Activated CD8-positive, alpha-beta memory T cell treated with anti-CD3 and anti-CD28 coated beads, Interleukin-2, amount 50 U/mL, for 24 hours (primary cell): ENCODE results near the gene ERN1.

Source experiments
- DNase-seq: peaks from one replicate; pipeline ENCODE4 v3.0.0-alpha.2; 2020; ENCODE audit errors: extremely low read depth

ERN1 gene

DNA sequence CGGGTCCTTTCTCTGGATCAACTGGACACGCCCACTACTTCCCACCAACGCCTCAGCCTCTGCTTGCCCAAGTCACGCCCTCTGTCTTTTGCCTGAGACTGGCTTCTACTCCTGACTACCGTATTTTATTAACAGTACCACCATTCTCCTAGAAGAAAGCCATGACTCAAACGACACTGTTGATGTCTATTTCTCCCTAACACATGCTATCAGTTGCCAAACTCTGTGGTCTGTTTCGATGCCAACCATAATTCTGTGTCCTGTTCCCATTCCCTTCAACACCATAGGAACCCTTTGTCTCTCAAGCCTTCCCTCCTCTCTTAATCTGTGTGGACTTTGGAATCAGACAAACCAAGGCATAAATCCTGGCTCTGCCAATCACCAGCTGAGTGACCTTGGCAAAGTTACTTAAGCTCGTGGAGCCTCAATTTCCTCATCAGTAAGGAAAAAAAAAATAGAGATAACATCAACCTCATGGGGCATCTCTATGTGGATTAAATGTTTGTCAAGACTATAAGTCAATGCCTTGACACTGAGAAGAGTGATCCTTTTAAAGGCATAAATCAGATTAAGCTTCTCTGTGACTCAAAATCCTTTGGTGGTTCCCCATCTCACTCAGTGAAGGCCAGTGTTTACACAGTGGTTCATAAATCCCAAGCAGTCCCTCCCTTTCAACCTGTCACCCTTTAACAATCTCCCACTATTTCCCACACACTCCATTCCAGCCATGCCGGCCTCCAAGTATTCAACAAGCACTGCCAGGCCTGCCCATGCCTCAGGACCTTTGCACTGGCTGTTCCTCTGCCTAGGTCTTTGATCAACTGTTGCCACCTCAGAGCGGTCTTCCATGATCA lies 45.6 kb downstream of the ERN1 start:
- DNase-seq, result no peak

DNA sequence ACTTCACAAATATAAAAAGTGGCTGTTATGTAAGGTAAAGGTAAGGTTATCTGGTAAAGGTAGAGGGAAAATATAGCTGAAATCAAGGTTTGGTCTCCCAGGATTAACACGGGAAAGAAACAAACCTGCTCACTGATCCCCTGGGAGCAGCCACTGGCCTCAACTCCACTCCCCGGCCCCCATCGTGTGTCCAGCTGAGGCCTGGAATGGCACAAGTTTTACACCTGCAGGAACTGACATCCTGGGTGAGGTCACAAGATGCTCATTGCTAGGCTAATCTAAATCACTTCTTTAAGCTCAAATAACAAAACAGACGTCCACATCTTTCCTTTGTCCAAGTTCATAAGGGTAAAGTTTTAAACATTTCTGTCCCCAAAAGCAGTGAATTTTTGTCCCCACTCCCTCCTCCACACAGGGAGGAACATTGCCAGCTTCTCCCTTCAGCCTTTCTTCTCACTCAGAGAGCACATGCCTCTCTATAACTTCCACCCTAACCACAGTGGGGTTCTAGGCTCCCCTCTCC lies 46.3 kb downstream of the ERN1 start:
- DNase-seq, result no peak

DNA sequence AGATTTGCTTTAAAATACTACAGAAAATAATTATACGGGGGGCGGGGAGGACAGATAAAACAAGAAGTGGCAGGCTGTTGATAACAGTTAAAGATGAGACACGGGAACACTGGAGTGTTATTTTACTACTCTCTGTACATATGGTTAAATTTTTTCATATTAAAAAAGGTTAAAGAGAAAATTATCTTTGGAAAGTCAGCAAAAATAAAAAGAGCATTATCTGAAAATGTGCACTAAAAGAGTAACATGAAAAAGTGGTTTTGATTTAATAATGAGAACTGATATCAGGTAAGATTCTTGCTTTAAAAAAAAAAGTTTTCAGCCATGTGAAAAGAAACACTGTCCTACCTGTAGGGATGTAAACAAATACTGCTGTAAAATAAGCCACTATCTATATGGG lies 46.9 kb downstream of the ERN1 start:
- DNase-seq, result no peak

DNA sequence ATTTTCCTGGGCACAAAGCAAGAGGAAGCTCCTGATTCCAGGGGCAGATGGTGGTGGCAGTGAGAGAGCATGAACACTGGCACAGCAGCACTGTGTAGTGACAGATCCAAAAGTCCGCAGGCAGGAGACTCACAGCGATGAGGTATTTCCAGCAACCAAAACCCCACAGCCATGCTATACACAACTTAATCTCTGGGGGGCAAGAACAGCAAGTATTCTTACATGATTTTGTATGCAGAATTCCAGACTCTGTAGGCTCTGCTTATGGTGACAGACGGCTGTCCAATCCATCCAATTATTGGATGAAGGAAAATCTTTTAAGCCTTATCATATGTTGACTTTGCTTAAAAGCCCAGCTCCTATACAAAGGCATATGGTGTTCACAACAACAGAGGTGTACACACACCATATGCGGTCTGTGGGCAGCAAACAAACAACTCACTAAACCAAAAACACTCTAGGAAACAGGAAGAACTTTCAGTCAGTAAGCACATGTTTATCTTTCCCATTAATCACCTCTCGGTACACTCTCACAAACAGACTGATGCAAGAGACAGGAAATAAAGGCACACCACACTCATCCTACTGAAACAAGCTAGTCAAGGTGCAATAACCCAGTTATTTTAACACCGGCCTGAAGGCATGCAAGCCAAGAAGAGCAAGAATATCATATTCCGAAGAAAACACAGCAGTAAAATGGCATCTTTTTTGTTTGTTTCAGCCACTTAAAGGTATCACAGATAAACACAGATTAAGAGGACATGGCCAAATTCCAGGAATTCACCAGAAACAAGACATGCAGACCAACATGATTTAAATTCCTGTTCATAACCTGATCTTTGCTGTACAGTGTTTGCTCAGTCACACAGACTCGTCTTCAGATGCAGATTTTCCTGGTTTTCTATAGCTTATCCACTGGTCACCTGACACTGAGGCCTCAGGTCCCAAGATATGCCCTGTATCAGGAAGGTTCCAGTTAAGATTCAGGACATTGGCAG lies 47.8 kb downstream of the ERN1 start:
- DNase-seq, result no peak

DNA sequence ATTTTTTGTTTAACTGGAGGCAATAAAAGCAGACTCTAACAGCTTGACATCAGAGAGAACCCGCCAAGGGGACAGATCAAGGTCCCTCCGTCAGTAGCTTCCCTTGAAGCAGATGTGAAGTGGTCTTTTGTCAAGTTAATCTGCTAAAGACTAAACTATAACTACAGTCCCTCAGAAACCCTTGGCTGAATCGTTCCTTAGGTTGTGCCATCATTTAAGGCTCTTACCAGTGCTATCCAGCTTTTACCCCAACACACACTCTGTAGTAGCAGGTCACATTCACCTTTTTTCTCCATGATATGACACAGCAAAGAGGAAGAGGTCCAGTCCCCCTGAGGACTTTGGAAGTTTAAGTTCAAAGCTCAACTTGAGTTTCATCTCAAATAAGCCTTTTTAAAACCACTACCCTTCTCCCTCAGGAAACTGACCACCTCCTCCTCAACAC lies 49.7 kb downstream of the ERN1 start:
- no peak for DNase-seq

DNA sequence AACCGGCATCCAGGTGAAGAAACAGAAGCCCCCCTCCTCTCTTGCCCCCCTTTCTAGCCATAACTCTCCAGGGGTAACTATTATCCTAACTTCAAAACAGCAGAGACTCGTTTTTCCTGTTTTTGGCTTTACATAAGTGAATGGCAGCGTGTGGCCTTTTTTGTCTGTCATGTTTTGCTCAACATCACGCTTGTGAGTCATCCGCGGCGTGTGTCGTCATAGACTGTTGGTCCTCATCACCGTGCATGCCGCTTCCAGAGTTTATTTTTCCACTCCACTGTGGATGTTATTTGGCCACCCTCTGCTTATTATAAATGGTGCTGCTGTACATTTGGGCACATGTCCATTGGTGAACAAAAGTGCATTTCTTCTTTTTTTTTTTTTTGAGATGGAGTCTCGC lies 52.6 kb downstream of the ERN1 start:
- no peak for DNase-seq

DNA sequence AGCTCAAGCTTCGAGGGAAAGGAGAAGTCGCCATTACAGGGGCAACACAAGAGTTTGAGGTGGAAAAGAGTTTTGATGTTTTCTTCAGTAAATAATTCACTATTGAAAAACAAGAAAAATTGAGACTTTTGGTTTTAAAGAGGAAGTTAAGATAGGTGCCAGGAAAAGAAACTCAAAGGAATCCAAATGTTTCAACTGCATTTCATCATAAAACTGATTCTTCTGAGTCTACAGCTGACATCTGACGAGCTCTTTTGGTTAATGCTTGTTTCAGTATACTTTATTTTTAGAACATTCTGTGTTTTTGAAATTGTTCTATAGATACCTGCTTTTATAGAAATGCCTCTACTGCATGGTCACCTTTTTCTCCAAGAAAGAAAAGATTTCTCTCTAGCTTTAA lies 54.0 kb downstream of the ERN1 start:
- DNase-seq, result no peak

DNA sequence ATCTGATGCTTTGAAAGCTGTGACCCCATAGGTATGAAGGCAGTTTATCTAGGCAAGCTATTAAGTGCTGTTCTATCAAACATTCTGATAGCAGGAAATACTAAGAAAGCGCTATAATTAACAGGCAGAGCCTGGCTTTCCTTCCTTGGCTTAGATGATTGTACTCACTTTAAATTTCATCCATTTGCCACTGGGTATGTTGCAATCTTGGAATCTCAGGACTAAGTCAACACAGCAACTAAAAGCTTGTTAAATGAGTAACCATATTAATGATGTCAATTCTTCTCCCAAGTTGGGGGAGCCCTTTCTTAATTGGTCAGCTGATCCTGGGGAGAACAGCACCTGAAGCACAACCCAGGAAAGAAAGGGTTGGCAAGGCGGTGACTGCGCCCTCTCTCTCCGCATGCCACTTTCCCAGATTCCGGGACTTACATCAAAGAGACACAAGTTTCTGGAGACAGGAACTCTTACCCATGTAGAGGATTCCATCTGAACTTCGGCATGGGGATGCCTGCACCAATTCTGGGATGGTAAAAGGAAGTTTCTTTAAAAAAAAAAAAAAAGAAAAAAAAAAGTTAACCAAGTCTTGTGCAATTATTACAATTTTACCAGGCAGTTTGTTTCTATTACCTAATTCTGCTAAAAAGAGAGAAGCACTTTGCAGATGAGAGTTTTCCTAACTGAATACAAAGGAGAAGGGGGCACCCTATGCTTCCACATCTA lies 55.1 kb downstream of the ERN1 start:
- no peak for DNase-seq

DNA sequence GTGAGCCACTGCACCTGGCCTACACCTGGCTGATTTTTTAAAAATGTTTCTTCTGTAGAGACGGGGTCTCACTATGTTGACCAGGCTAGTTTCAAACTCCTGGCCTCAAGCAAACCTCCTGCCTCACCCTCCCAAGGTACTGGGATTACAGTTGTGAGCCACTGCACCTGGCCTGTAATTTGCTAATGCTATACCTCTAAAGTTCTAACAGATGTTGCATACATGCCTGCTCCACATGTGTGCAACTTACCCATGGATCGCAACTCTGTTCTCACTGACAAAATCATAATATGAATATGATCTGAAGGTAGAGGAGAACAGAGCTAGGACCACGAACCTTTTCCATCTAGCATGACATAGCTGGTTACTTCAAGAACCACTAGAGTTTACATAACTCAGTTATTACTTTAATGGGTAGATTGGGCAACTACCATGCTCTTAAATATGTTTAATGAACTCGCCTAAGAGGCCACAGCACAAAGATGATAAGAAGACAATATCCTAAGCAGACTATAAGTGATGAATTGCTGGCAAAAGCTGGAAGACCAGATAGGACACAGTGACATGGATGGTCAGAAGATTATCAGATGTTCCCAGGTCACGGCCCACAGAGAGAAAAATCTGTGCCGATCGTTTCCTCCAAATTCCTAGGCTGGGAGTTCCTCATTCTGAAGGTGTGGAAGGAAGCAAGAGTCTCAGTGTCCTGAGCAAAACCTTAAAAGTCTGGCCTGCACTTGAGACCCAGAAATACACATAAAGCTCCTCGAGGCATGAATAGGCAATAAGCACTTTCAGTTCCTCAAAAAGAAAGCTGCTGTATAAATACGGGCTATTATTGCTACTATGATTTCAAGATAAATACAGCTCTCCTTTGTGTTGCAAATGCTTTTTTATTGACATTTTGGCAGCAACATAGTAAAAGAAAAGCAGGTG lies 55.9 kb downstream of the ERN1 start:
- DNase-seq, result no peak

DNA sequence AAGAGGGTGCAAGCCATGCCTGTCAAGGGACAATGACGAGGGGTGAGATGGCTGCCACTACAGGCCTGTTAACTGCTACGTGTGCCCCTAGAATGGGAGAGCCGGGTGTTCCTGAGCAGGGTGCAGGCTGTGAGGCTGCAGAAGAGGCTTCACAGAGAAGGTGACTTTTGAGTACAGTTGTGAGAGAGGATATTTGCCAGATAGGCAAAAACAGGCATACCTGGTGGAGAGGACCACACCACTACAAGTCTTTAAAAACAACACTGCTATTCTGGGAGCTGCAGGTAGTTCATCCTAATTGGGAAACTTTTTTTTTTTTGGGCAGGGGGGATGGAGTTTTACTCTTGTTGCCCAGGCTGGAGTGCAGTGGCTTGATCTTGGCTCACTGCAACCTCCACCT lies 58.8 kb downstream of the ERN1 start:
- DNase-seq, result no peak

DNA sequence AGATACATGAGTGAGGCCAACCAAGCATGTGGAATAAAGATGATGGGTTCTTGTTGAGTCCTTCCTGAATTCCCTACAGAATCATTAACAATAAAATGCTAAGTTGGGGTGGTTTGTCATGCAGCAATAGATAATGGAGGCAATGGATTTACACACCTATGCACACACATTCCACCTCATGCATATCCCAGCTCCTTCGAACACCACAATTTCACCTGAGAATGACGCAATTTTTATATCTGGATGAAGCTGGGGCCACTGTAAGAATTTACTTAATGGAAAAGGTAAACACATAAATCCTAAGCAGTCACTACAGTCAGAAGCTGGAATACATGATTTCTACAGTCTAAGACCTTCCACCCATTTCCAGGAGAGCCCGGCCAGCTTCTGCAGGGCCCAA lies 59.7 kb downstream of the ERN1 start:
- no peak for DNase-seq

DNA sequence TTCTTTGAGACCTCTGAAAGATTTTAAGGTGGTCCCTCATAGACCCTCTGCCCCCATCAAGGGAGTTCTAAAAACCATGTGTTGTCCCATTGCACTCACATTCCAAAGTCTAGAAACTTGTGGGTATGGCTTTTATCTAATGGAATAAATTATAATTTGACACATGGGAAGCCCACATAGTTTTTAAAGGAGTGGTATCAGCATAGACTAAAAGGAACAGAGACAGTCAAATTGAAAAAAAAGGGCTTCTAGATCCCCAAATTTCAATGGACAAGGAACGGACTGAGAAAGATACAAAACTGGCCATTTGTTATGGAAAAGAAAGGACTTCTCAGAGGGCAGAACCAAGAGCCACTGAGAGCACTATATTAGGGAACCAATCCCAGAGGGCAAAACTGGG lies 60.8 kb downstream of the ERN1 start:
- DNase-seq, result no peak

DNA sequence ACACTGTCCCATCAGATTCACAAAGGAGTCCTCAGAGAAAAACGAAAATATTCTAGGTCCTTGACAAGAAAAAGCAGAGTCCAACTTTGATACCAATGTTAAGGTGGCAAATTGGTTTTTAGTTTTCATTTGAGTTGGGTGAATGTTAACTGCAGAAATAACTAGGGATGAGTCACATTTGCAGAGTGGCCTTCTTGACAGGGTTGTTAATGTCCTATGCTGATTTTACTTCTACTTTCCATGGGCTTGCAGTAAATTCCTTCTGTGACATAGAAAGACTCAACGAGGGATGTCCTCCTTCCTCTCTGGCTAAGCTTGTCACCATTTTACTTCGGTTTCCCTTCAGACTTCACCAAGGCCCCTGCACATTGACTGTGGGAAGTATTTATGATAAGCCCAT lies 62.3 kb downstream of the ERN1 start:
- DNase-seq, result no peak

DNA sequence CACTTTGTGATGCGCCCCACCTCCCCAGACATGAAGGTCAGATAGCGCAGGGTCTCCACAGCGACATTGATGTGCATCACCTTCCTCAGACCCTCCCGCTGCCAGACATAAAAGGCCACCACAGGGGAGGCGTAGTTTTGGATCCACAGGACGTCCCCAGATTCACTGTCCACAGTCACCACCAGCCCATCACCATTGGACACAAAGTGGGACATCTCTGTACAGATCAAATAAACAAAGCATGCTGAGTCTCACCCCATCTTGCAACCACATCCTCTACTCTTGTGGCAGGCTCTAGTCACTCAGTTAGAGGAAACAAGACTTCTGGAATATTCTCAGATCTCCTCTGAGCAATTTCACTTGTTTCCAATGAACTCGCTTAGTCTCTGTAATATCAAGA lies 63.2 kb downstream of the ERN1 start:
- no peak for DNase-seq

DNA sequence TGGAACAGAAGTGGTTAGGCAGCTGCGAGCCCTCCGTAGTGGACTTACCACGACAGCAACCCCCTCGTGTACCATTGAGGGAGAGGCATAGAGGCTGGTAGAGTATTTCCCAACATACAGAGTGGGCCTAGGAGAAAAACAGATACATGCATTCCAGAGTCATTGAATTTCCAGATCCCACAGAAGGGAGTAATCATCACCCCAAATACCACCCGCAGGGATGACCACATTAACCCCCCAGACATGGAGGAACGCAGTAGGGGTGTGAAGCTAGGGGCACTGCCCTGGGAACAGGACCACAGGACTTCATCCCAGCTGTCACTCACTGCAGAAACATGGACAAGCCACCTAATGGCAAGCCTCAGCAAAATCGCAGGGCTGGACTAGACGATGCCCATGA lies 64.8 kb downstream of the ERN1 start:
- DNase-seq, result no peak

DNA sequence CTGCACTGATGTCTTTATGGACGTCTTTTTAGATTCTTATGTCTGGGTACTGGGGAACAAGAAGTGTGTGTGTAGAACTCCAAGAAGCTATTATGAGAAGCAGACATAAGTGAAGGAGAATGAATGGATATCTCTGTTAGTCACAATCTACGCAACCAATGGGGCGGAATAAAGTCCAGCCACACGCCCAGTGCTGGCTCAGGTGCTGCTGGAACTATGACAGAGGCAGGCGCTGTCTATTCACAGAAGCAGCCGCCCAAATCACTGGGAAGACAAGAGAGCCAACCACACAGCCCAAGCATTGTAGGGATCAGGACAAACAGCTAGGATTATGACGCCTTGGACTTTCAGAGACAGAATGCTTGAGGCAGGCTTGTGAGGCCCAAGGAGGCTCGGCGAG lies 65.6 kb downstream of the ERN1 start:
- DNase-seq, result no peak

DNA sequence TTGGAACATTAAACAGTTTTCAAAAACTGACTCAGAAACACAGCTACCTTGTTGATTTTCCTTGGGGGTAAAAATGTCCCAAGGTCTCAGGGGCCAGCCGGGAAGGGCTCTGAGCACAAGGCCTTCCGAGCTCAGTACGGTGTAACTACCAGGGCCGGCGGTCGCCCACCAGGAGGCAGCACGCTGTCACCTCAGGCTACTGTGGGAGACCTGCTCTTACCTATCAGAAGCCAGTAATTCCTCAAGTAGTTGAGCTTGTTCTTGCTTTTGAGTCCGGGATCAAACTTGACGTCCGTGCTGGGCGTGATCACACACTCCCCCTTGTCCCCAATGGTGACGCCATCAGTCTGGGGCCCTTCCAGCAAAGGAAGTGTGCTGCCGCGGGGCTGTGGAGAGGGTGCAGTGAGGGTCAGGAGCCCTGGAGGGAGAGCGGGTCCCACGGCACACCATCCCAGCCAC lies 66.1 kb downstream of the ERN1 start:
- no peak for DNase-seq

DNA sequence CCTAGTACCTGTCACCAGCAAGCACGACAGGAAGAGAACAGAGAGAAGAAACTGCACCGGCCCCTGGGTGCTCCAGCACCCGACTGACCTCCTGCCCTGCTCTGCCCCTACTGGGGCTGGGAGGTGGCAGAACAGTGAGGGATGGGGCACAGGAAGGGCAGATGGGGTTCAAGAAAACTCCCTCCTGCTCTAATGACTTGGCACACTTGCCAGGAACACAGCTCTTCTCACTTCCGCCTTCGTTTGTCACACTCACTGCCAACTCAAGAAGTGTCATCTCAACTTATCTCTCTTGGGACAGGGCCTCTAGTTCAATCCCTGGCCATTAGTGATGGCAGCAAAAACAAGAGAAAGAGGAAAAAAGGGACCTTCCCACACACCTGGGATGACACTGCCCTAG lies 66.9 kb downstream of the ERN1 start:
- no peak for DNase-seq

DNA sequence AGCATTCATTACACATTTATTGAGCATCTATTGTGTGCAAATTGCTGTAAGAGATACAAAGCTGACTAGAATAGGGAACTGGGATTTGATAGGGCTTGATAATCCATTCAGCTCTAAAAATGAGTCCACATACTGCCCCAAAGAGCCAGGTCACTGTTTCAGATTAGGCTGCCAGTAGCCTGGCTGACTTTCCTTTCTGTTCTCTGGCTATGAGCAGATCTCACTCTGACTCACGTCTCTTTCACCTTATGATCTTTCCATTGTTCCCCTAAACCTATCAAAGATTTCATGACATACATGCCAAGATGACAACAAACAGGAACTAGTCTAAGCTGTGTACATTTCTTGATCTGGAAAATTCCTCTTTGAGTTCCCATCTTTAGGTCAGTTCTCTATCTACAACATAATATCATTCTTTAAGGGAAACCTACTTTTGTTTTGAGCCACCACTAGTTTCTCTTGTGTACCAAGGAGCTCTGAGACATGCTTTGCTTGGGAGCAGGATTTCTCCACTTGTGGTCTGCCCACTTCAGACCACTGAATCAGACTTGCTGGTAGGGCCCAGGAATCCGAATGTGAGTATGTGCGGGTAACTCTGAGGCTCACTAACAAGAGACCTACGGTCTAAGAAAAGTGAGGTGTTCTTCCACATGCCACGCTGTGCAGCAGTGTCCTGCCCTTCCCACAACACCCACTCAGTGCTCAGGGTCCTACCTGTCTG lies 68.6 kb downstream of the ERN1 start:
- DNase-seq, result no peak

DNA sequence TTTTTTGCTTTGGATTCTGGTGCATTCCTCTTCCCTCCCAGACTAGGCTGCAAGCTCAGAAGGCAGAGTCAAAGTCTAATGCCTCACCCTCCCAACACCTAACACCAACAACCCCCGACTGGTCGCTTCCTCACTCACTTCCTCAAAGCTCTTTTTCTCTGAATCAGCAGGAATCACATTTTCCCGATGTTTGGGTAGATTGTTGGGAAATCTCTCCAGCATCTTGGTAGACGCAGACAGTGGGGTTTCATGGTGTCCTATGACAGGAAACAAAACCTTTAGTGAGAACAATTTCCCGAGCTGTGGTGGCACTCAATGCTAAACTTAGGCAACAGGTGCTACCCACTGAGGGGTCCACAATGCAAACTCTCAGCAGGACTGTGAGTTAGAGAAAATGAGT lies 69.6 kb downstream of the ERN1 start:
- no peak for DNase-seq
